Measurements from ENCODE around the gene IQCF5.

The IQCF5 gene

DNA sequence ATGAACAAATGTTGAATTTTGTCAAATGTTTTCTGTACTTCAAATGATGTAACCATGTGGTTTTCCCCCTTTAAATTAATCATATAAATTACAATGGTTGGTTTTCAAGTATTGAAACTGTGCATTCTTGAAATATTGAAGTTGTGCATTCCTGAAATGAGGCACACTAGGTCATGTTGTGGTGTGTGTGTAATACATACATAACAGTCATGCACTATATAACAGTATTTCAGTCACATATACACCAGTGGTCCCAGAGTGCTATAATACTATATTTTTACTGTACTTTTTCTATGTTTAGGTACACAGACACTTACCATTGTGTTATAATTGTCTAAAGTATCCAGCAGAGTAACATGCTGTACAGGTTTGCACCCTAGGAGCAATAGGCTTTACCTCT is 11.0 kb upstream of the IQCF5 start:
- DNase-seq (ENCODE audit: low read depth) = no peak
- no peak overlapping the region for H3K4me3 ChIP-seq (replicated peaks; ENCODE audit: low read depth, low read length)
- TF ChIP-seq, protein P1, sequence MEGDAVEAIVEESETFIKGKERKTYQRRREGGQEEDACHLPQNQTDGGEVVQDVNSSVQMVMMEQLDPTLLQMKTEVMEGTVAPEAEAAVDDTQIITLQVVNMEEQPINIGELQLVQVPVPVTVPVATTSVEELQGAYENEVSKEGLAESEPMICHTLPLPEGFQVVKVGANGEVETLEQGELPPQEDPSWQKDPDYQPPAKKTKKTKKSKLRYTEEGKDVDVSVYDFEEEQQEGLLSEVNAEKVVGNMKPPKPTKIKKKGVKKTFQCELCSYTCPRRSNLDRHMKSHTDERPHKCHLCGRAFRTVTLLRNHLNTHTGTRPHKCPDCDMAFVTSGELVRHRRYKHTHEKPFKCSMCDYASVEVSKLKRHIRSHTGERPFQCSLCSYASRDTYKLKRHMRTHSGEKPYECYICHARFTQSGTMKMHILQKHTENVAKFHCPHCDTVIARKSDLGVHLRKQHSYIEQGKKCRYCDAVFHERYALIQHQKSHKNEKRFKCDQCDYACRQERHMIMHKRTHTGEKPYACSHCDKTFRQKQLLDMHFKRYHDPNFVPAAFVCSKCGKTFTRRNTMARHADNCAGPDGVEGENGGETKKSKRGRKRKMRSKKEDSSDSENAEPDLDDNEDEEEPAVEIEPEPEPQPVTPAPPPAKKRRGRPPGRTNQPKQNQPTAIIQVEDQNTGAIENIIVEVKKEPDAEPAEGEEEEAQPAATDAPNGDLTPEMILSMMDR (IDR thresholded peaks at IDR 0.05; ENCODE audit: low read length, missing control alignments) = no peak

DNA sequence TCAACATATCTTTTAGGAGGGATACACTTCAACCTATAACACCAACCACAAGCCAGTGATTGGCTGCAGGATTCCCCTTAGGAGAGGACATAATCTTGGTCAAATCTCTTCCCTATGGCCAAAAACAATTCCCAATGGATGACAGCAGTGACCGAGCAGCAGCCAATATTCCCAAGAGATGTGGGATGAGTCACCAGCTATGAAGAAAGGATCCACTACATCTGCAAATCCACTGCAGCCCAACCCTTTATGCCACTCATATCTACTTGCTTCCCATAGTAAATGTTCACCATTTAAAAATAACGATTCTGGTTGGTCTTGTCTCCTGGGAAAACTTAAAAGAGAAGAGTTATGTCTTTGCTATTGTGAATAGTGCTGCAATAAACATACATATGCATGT is 4.5 kb upstream of the IQCF5 start:
- TF ChIP-seq, protein P1 (IDR thresholded peaks at IDR 0.05; ENCODE audit: low read length, missing control alignments) = no peak
- peak; percentile 4 for DNase-seq (ENCODE audit: low read depth)
- H3K4me3 ChIP-seq (replicated peaks; ENCODE audit: low read depth, low read length) = no peak overlapping the region

DNA sequence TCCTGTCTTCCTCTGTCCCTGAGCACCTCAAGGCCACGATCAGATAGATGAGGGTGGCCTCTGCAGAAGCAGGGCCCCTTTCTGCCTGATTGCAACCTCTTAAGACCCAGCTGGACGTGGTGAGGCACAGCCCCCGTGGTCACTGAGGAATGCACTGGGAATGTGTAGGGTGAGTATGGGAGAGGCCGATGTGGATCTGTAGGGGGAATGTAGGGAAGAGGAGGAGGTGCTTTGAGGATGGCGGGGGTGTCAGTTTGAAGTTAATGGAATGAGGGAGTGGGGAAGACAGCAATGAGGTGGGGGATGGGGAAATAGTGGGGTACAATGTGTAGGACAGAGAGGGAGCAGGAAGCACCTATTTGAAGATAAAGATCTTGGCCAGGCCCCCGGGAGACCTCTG is 785 bp upstream of the IQCF5 start:
- TF ChIP-seq, protein P1 (IDR thresholded peaks at IDR 0.05; ENCODE audit: low read length, missing control alignments) = no peak
- no peak overlapping the region for H3K4me3 ChIP-seq (replicated peaks; ENCODE audit: low read depth, low read length)
- DNase-seq (ENCODE audit: low read depth) = no peak

DNA sequence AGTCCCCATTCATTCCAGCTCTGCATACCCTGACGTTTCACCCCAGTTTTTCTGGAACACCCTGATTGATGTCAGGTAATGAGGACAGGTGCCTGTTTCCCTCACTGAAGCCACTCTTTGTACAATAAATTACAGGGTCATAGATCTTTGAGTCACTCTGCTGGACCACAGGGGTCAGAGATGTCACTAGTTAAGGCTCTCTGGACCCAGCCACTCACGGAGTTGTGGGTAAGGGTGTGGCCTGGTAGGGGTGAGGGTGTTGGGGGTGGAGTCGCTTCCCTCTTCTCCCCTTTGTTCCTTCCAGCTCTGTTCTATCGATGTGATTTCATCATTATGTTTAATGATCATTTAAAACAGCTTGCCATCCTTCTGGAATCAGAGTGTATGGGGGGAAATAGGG is 512 bp downstream of the IQCF5 start:
- no peak overlapping the region for H3K4me3 ChIP-seq (replicated peaks; ENCODE audit: low read depth, low read length)
- DNase-seq (ENCODE audit: low read depth) = no peak
- TF ChIP-seq, protein P1 (IDR thresholded peaks at IDR 0.05; ENCODE audit: low read length, missing control alignments) = no peak

DNA sequence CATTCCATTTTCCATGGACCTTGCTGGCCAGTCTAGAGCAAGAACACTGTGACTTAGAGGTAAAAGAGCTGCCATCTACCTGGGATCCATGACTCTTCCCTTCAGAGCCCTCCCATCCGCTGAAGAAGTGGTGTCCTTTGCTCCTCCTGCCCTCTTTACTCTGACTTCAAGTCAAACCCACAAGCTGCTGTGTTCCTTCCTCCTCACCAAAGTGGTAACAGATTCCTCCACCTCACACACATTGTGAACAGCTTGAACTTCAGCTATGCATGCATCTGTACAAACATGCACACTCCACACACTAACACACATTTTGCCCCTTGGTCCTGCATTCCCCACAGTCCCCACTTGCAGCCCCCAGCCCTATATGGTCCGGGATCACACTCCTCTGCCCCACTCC is 990 bp downstream of the IQCF5 start:
- no peak for DNase-seq (ENCODE audit: low read depth)
- TF ChIP-seq, protein P1 (IDR thresholded peaks at IDR 0.05; ENCODE audit: low read length, missing control alignments) = no peak

DNA sequence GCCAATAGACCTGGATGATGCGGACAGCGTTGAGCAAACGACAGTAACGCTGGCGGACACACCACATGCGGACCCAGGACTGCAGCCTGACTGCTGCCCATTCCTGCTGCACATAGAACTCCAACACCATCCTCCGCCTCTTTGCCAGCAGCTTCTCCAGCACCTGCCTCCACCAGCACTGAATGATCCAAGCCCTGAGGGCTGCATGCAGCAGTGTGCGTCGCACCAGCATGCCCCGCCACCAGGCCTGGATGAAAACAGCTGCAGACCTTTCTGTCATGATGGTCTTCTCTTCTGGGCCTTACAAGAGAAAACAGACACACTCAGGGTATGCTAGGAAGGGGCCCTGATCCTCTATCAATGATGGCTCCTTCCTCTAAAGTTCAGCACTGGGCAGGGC is 1.5 kb downstream of the IQCF5 start:
- no peak overlapping the region for H3K4me3 ChIP-seq (replicated peaks; ENCODE audit: low read depth, low read length)
- TF ChIP-seq, protein P1 (IDR thresholded peaks at IDR 0.05; ENCODE audit: low read length, missing control alignments) = no peak
- DNase-seq (ENCODE audit: low read depth) = no peak

More for the DNA sequence above, 990 bp downstream of the IQCF5 start:
- no peak overlapping the region for H3K4me3 ChIP-seq (replicated peaks; ENCODE audit: low read depth, low read length)

DNA sequence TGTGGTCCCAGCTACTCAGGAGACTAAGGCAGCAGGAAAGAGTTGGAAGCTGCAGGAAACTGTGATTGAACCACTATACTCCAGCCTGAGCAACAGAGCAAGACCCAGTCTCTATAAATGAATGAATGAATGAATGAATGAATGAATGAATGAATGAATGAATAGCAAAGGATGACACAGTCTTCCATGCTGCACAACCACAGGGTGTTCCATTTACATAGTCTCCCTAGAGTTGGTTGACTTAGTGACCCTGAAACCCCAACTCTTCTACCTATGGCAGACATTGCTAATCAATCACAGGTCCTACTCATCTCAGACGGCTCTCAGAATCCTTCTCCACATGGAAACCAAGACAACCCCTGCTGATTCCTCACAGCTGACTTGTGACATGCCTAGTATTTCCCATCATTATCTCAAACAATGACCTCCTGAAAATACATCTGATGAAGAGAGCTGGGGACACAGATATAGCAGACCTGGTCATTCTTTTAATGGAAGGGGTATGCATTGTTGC is 2.1 kb downstream of the IQCF5 start:
- no peak for DNase-seq (ENCODE audit: low read depth)
- H3K4me3 ChIP-seq (replicated peaks; ENCODE audit: low read depth, low read length) = no peak overlapping the region
- TF ChIP-seq, protein P1 (IDR thresholded peaks at IDR 0.05; ENCODE audit: low read length, missing control alignments) = no peak
